ENCODE results near the gene PIP5KL1. TPM values are rescaled to one million over a fixed set of nuclear protein-coding genes. Genes with fewer than 3 reads are reported as not detected.

The PIP5KL1 gene, protein sequence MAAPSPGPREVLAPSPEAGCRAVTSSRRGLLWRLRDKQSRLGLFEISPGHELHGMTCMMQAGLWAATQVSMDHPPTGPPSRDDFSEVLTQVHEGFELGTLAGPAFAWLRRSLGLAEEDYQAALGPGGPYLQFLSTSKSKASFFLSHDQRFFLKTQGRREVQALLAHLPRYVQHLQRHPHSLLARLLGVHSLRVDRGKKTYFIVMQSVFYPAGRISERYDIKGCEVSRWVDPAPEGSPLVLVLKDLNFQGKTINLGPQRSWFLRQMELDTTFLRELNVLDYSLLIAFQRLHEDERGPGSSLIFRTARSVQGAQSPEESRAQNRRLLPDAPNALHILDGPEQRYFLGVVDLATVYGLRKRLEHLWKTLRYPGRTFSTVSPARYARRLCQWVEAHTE
- total RNA-seq, result 2.6 and 3.4 TPM in 2 replicates
- long read RNA-seq, result 0 reads

DNA sequence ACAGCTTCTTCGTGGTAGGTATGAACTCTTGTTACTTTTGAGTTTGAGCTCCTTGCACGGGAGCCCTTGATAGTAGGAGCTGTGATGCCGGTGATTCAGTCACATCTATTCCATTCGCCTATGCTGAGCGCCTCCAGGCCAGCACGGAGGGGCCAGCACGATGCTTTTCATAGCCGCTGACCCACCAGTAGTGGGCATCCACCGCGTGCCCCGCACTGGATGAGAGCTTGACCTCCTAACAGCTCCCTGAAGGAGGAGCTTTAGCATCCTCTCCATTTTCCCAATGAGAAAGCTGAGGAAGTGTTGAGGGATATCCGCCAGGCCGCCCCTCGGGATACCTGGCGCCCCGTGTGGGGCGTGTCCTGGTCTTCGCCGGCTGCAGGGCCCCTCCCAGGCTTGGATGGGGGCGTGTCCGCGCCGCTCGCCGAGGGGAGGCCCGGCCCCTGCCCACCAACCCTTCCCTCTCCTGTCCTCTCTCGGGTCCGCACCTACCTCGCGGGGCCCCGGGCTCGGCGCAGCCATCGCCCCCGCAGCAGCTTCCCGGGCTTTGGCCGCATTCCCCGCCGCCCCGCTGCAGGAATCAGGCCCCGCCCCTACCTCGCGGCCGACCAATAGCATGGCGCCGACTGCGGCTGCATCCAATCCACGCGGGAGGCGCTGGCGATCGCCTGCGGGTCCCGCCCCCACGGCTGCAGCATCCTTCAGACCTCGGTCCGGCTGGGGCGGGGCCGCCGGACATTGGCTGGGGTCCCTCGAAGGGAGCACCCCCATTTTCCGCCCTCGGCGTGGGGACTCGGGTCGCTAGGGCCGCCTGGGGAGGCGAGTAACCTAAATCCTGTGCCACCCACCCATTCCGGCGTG is at the start of gene PIP5KL1:
PIP5KL1 (minus strand) TSS at position 547 of the 861 bp plus-strand sequence; CDS start at position 522, 25 bp downstream.
- Mint-ChIP-seq H3K36me3 (ENCODE audit: low read depth) (no peaks in the 10 kb centered on the region), H3K4me1 (peaks cover 29% of the 10 kb centered on the region), H3K4me3 (peak within 1 kb of the TSS; percentile 86), H3K9me3 (no peaks in the 10 kb centered on the region), H3K27ac (ENCODE audit: unreplicated experiment) (peak within 1 kb of the TSS; percentile 13), H3K27me3 (ENCODE audit: low read depth) (peaks cover 60% of the 10 kb centered on the region)
- peak; percentile 86 for DNase-seq (ENCODE audit: low read depth, low spot score)
- TF ChIP-seq, protein P1, sequence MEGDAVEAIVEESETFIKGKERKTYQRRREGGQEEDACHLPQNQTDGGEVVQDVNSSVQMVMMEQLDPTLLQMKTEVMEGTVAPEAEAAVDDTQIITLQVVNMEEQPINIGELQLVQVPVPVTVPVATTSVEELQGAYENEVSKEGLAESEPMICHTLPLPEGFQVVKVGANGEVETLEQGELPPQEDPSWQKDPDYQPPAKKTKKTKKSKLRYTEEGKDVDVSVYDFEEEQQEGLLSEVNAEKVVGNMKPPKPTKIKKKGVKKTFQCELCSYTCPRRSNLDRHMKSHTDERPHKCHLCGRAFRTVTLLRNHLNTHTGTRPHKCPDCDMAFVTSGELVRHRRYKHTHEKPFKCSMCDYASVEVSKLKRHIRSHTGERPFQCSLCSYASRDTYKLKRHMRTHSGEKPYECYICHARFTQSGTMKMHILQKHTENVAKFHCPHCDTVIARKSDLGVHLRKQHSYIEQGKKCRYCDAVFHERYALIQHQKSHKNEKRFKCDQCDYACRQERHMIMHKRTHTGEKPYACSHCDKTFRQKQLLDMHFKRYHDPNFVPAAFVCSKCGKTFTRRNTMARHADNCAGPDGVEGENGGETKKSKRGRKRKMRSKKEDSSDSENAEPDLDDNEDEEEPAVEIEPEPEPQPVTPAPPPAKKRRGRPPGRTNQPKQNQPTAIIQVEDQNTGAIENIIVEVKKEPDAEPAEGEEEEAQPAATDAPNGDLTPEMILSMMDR (conservative IDR thresholded peaks at IDR 0.05), result peak; percentile 33

GRCh38 chr9:127980060-127980705 is 49.6 kb upstream of the PIP5KL1 start:
- Mint-ChIP-seq H3K4me3 (peak overlapping the region; percentile 97), H3K4me1 (peaks cover 52% of the 10 kb centered on the region), H3K27me3 (ENCODE audit: low read depth) (no peaks in the 10 kb centered on the region), H3K9me3 (no peaks in the 10 kb centered on the region), H3K27ac (ENCODE audit: unreplicated experiment) (peak overlapping the region; percentile 62), H3K36me3 (ENCODE audit: low read depth) (no peaks in the 10 kb centered on the region)
- peak; percentile 29 for DNase-seq (ENCODE audit: low read depth, low spot score)
- TF ChIP-seq, protein P1 (conservative IDR thresholded peaks at IDR 0.05), result no peak

DNA sequence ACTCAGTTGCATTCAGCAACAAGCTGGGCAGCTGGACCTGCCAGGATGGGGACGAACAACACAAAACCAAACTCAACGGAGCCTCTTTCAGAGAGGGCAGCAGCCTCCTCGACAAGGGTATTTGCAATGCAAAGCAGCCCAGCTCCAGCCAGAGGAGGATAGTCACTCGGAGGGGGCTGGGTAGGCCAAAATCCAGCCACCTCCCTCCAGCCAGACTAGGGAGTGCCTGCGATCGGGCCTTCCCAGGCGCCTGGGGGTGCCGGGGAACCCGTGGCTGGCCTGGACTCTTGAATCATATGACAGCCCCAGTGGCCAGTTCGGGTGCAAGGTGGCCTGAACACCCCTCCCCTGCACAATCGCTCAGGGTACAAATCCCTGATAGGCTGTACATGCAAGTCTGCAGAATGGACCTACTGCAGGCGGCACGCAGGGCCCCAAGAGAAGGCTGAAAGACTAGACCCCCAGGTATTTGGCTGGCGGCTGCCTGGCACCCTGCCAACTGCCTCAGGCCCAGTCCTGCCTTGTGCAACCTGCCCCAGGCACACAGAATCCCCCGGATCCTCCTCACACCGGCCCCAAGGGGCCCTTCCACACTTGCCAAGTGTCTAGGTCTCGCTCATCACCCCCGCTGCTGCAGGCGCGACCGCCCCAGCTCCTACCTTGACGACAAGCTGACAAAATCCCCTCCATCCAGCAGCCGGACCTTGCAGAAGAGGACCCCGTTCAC is 48.9 kb upstream of the PIP5KL1 start:
- H3K36me3 Mint-ChIP-seq (ENCODE audit: low read depth), result no peaks in the 10 kb centered on the region
- peaks cover 56% of the 10 kb centered on the region for H3K4me1 Mint-ChIP-seq
- H3K27me3 Mint-ChIP-seq (ENCODE audit: low read depth), result no peaks in the 10 kb centered on the region
- TF ChIP-seq, protein P1 (conservative IDR thresholded peaks at IDR 0.05), result no peak
- peak overlapping the region; percentile 97 for H3K4me3 Mint-ChIP-seq
- no peaks in the 10 kb centered on the region for H3K9me3 Mint-ChIP-seq
- H3K27ac Mint-ChIP-seq (ENCODE audit: unreplicated experiment), result peak overlapping the region; percentile 62
- DNase-seq (ENCODE audit: low read depth, low spot score), result peak; percentile 18

DNA sequence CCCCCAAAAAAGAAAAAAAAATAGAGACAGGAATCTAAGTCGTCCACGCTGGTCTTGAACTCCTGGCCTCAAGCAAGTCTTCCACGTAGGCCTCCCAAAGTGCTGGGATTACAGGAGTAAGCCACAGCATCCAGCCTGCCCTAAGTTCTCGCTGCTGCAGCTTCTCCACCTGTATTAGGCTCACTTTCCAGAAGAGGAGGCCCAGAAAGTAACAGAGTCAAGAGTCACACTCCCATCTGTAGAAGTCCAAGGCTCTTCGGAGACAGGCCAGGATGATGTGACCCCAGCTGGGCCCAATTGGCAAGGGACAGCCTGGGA is 48.4 kb upstream of the PIP5KL1 start:
- TF ChIP-seq, protein P1 (conservative IDR thresholded peaks at IDR 0.05), result no peak
- H3K4me1 Mint-ChIP-seq, result peaks cover 61% of the 10 kb centered on the region
- no peaks in the 10 kb centered on the region for H3K36me3 Mint-ChIP-seq (ENCODE audit: low read depth)

More for the DNA sequence above, 48.4 kb upstream of the PIP5KL1 start:
- Mint-ChIP-seq H3K27me3 (ENCODE audit: low read depth) (no peaks in the 10 kb centered on the region), H3K27ac (ENCODE audit: unreplicated experiment) (no peak overlapping the region), H3K4me3 (peak overlapping the region; percentile 97), H3K9me3 (no peaks in the 10 kb centered on the region)
- DNase-seq (ENCODE audit: low read depth, low spot score), result no peak
